ENCODE measurements around the gene BCL7B. TPM values are rescaled to one million over a fixed set of nuclear protein-coding genes. Genes with fewer than 3 reads are reported as not detected.

The BCL7B gene
- total RNA-seq, 1 experiment from 2014 or later: 95.4 TPM

- intact Hi-C loops (cut with micrococcal nuclease; ENCODE audit: unreplicated experiment) (no loop called here), in situ Hi-C loops (cut with HindIII; ENCODE audit: low pct_unique_long_range_greater_than_20kb, low sequenced_read_pairs) (no loop called here)
- BruUV-seq (replicated peaks): no TSS peak
- H3K27me3 ChIP-seq (ENCODE audit: control insufficient read depth, insufficient read depth, low read length): no peaks in the 10 kb centered on the region
- H3K9me3 ChIP-seq (ENCODE audit: control insufficient read depth, insufficient read depth, low read depth, low read length): no peaks in the 10 kb centered on the region
- TF ChIP-seq SIN3A (IDR thresholded peaks at IDR 0.05; ENCODE audit: borderline replicate concordance, insufficient read depth, low read depth, low read length) (no peak), POLR2AphosphoS5 (IDR thresholded peaks at IDR 0.05; ENCODE audit: low read depth, low read length) (no peak), TCF7L2 (IDR thresholded peaks at IDR 0.05; ENCODE audit: low read depth, low read length) (no peak)
- TF ChIP-seq, protein P1, sequence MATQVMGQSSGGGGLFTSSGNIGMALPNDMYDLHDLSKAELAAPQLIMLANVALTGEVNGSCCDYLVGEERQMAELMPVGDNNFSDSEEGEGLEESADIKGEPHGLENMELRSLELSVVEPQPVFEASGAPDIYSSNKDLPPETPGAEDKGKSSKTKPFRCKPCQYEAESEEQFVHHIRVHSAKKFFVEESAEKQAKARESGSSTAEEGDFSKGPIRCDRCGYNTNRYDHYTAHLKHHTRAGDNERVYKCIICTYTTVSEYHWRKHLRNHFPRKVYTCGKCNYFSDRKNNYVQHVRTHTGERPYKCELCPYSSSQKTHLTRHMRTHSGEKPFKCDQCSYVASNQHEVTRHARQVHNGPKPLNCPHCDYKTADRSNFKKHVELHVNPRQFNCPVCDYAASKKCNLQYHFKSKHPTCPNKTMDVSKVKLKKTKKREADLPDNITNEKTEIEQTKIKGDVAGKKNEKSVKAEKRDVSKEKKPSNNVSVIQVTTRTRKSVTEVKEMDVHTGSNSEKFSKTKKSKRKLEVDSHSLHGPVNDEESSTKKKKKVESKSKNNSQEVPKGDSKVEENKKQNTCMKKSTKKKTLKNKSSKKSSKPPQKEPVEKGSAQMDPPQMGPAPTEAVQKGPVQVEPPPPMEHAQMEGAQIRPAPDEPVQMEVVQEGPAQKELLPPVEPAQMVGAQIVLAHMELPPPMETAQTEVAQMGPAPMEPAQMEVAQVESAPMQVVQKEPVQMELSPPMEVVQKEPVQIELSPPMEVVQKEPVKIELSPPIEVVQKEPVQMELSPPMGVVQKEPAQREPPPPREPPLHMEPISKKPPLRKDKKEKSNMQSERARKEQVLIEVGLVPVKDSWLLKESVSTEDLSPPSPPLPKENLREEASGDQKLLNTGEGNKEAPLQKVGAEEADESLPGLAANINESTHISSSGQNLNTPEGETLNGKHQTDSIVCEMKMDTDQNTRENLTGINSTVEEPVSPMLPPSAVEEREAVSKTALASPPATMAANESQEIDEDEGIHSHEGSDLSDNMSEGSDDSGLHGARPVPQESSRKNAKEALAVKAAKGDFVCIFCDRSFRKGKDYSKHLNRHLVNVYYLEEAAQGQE (IDR thresholded peaks at IDR 0.05; ENCODE audit: insufficient read depth in 1 of 2, low read depth in 2 of 2, low read length in 1 of 2): no peak
- TF ChIP-seq, protein P2, sequence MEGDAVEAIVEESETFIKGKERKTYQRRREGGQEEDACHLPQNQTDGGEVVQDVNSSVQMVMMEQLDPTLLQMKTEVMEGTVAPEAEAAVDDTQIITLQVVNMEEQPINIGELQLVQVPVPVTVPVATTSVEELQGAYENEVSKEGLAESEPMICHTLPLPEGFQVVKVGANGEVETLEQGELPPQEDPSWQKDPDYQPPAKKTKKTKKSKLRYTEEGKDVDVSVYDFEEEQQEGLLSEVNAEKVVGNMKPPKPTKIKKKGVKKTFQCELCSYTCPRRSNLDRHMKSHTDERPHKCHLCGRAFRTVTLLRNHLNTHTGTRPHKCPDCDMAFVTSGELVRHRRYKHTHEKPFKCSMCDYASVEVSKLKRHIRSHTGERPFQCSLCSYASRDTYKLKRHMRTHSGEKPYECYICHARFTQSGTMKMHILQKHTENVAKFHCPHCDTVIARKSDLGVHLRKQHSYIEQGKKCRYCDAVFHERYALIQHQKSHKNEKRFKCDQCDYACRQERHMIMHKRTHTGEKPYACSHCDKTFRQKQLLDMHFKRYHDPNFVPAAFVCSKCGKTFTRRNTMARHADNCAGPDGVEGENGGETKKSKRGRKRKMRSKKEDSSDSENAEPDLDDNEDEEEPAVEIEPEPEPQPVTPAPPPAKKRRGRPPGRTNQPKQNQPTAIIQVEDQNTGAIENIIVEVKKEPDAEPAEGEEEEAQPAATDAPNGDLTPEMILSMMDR (IDR thresholded peaks at IDR 0.05): no peak
- DNase-seq (ENCODE audit: low read depth, low spot score) (no peak), ATAC-seq (no peak)
- peaks cover 6% of the 10 kb centered on the region for H3K36me3 ChIP-seq (ENCODE audit: control insufficient read depth, insufficient read depth, low read length)
- no peaks in the 10 kb centered on the region for H3K4me1 ChIP-seq (ENCODE audit: control insufficient read depth, insufficient read depth, low read length)
- no peak overlapping the region for H3K27ac ChIP-seq (ENCODE audit: low read length)
- CTCF ChIA-PET: interaction anchor here (0.6 kb wide), 1 partner anchor 44 kb away, joined by 3 read pairs; the partner anchor contains the start of gene TBL2
- no peak overlapping the region for H3K4me3 ChIP-seq (ENCODE audit: low read depth in 2 of 2, low read length in 2 of 2)
- POLR2A ChIA-PET: no interaction called here
These were observed 23.7 kb downstream of the BCL7B start for GRCh38 chr7:73533742-73534141.

DNA sequence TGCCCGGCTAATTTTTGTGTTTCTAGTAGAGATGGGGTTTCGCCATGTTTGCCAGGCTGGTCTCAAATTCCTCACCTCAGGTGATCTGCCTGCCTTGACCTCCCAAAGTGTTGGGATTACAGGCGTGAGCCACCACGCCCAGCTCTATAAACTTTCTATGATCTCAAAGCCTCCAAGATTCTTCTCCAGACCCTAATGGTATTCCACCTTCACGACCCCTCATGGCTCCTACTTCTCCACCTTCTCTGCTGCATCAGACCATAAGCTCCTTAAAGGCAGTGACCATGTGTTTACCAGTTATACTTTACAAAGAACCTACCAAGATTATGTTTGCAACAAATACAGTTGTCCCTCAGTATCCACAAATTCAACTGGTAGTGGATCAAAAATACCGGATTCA lies 25.3 kb downstream of the BCL7B start:
- BruUV-seq (replicated peaks): no TSS peak
- H3K27ac ChIP-seq (ENCODE audit: low read length): no peak overlapping the region

More for the DNA sequence above, 25.3 kb downstream of the BCL7B start:
- ChIA-PET POLR2A (no interaction called here), CTCF (interaction anchor here (0.5 kb wide), 1 partner anchor 9 kb away, joined by 8 read pairs; no protein-coding TSS in a partner anchor)
- TF ChIP-seq, protein P2 (IDR thresholded peaks at IDR 0.05): no peak
- TF ChIP-seq POLR2AphosphoS5 (IDR thresholded peaks at IDR 0.05; ENCODE audit: low read depth, low read length) (no peak), SIN3A (IDR thresholded peaks at IDR 0.05; ENCODE audit: borderline replicate concordance, insufficient read depth, low read depth, low read length) (no peak), TCF7L2 (IDR thresholded peaks at IDR 0.05; ENCODE audit: low read depth, low read length) (no peak)
- TF ChIP-seq, protein P1 (IDR thresholded peaks at IDR 0.05; ENCODE audit: insufficient read depth in 1 of 2, low read depth in 2 of 2, low read length in 1 of 2): no peak
- Histone ChIP-seq H3K36me3 (ENCODE audit: control insufficient read depth, insufficient read depth, low read length) (no peaks in the 10 kb centered on the region), H3K4me3 (ENCODE audit: low read depth in 2 of 2, low read length in 2 of 2) (no peak overlapping the region), H3K27me3 (ENCODE audit: control insufficient read depth, insufficient read depth, low read length) (no peaks in the 10 kb centered on the region), H3K4me1 (ENCODE audit: control insufficient read depth, insufficient read depth, low read length) (peaks cover under 1% of the 10 kb centered on the region; the same call in 1 of the 2 replicates), H3K9me3 (ENCODE audit: control insufficient read depth, insufficient read depth, low read depth, low read length) (no peaks in the 10 kb centered on the region)
- intact Hi-C loops (cut with micrococcal nuclease; ENCODE audit: unreplicated experiment): no loop called here
- in situ Hi-C loops (cut with HindIII; ENCODE audit: low pct_unique_long_range_greater_than_20kb, low sequenced_read_pairs): no loop called here
- ATAC-seq (no peak), DNase-seq (ENCODE audit: low read depth, low spot score) (no peak)

Measured in Panc1 (cell line).